Lower leg skin (tissue), 4 donors: ENCODE results near the gene CTTN. TPM values are rescaled to one million over a fixed set of nuclear protein-coding genes. Genes with fewer than 3 reads are reported as not detected.

Experiments used
- DNase-seq, 2 donors: peaks; one replicate each; pipeline ENCODE4 v3.0.0-alpha.2; 2019; ENCODE audit warnings: low spot score in 2 of 2
- H3K4me3 ChIP-seq: fragments of 200-600 bp; sonication (generic); 2 replicates; pipeline ENCODE4 v1.5.1; 2017; ENCODE audit warnings: mild to moderate bottlenecking, low read depth; ENCODE audit not compliant: poor library complexity, severe bottlenecking
- CTCF ChIP-seq, 3 donors: fragments of 450-650 bp; IDR thresholded peaks; one replicate each; pipeline ENCODE4 v1.5.1; 2016; ENCODE audit warnings: antibody characterized with exemption in 3 of 3, mild to moderate bottlenecking in 3 of 3, moderate library complexity in 2 of 3
- POLR2A ChIP-seq, 2 donors: fragments of 450-650 bp; IDR thresholded peaks; one replicate each; pipeline ENCODE4 v1.6.1; 2016 to 2017; ENCODE audit warnings: antibody characterized with exemption in 2 of 2, mild to moderate bottlenecking in 1 of 2, moderate library complexity in 1 of 2
- WGBS, 2 donors: methylation state at CpG; one replicate each; pipeline ENCODE4 v1.1.5; 2018; 5-methylcytosine and 5-hydroxymethylcytosine counted together
- intact Hi-C: fragments of 100-400 bp; cut with DNase I; formaldehyde crosslinking; loops from one replicate; pipeline ENCODE4 v1.15.0; 2023; ENCODE audit warnings: low total_unique reads
- total RNA-seq, 4 donors: library from RNA; depleted of rRNA; stranded (reverse); fragments of >200 nt; gene quantifications; one replicate each; pipeline ENCODE4 v1.1.0, GENCODE V29; 2016

CTTN gene
- total RNA-seq, 4 donors from 2014 or later, result 251 to 343 (median 288) TPM

- no peak for DNase-seq
- H3K4me3 ChIP-seq, result no peak overlapping the region
- 89 to 96% methylated on average over 17 of the region's 17 CpGs for WGBS, 2 donors
- intact Hi-C loops, result no loop called here
- TF ChIP-seq POLR2A (IDR thresholded peaks at IDR 0.05), result no peak
- TF ChIP-seq CTCF (IDR thresholded peaks at IDR 0.05), result no peak
These were observed 21.1 kb downstream of the CTTN start for GRCh38 chr11:70419307-70420007.

GRCh38 chr11:70420008-70420464 lies 21.7 kb downstream of the CTTN start:
- TF ChIP-seq CTCF (IDR thresholded peaks at IDR 0.05), result no peak
- TF ChIP-seq POLR2A (IDR thresholded peaks at IDR 0.05), result no peak
- no peak overlapping the region for H3K4me3 ChIP-seq
- 84 to 89% methylated on average over 14 of the region's 14 CpGs for WGBS, 2 donors
- no peak for DNase-seq
- intact Hi-C loops, result no loop called here

GRCh38 chr11:70420496-70420895 lies 22.2 kb downstream of the CTTN start:
- intact Hi-C loops, result no loop called here
- DNase-seq, result no peak
- 87 to 94% methylated on average over 8 to 9 of the region's 9 CpGs for WGBS, 2 donors
- no peak overlapping the region for H3K4me3 ChIP-seq
- no peak for TF ChIP-seq POLR2A (IDR thresholded peaks at IDR 0.05)

- no peak overlapping the region for H3K4me3 ChIP-seq
- TF ChIP-seq CTCF (IDR thresholded peaks at IDR 0.05), result no peak
- no peak for TF ChIP-seq POLR2A (IDR thresholded peaks at IDR 0.05)
- WGBS, 2 donors, result 86 to 87% methylated on average over 13 of the region's 13 CpGs
- intact Hi-C loops, result no loop called here
- no peak for DNase-seq
These were observed 22.8 kb downstream of the CTTN start for GRCh38 chr11:70421123-70421522.

GRCh38 chr11:70422692-70423522 lies 24.6 kb downstream of the CTTN start:
- no peak for DNase-seq
- H3K4me3 ChIP-seq, result no peak overlapping the region
- WGBS, 2 donors, result 79 to 82% methylated on average over 33 to 35 of the region's 35 CpGs
- no peak for TF ChIP-seq POLR2A (IDR thresholded peaks at IDR 0.05)
- no peak for TF ChIP-seq CTCF (IDR thresholded peaks at IDR 0.05)
- intact Hi-C loops, result no loop called here
